HepG2 (cell line): Measurements from ENCODE around the gene C22orf31. TPM values are rescaled to one million over a fixed set of nuclear protein-coding genes. Genes with fewer than 3 reads are reported as not detected.

Experiments
- ARNT2 ChIP-seq: sonication (generic); formaldehyde crosslinking; IDR thresholded peaks from 2 replicates; pipeline ENCODE4 v1.8.0; 2022; ENCODE audit warnings: mild to moderate bottlenecking, low read depth, missing genetic modification reagents, moderate library complexity
- BORCS8-MEF2B ChIP-seq: sonication (generic); formaldehyde crosslinking; IDR thresholded peaks from 2 replicates; pipeline ENCODE4 v1.8.0; 2022; ENCODE audit warnings: mild to moderate bottlenecking, missing genetic modification reagents
- CREM ChIP-seq, 2 experiments: sonication (generic) in 1 of 2; formaldehyde crosslinking in 1 of 2; IDR thresholded peaks; 2 replicates each; pipeline versions ENCODE4 v1.4.0 to v1.6.1; 2016 to 2020; ENCODE audit warnings: antibody characterized with exemption in 1 of 2, mild to moderate bottlenecking in 1 of 2, missing genetic modification reagents in 1 of 2
- FLYWCH1 ChIP-seq: sonication (generic); formaldehyde crosslinking; IDR thresholded peaks from 2 replicates; pipeline ENCODE4 v1.8.1; 2023; ENCODE audit warnings: mild to moderate bottlenecking, missing genetic modification reagents
- POLR2AphosphoS5 ChIP-seq: IDR thresholded peaks from 2 replicates; pipeline ENCODE4 v1.6.1; 2012; ENCODE audit warnings: low read depth, low read length
- POLR2G ChIP-seq: fragments of 200-400 bp; formaldehyde crosslinking; IDR thresholded peaks from 2 replicates; pipeline ENCODE4 v1.6.1; 2018; ENCODE audit warnings: mild to moderate bottlenecking, low read depth, low read length, moderate library complexity
- RARA ChIP-seq: IDR thresholded peaks from 2 replicates; pipeline ENCODE4 v1.6.1; 2016; ENCODE audit warnings: missing genetic modification reagents, missing compliant biosample characterization
- RBM22 ChIP-seq: fragments of 200-400 bp; formaldehyde crosslinking; optimal IDR thresholded peaks from 2 replicates; pipeline ENCODE3; 2017; ENCODE audit warnings: mild to moderate bottlenecking, low read length, moderate library complexity
- REPIN1 ChIP-seq: sonication (generic); formaldehyde crosslinking; IDR thresholded peaks from 2 replicates; pipeline ENCODE4 v1.8.0; 2022; ENCODE audit warnings: missing genetic modification reagents, low read depth, mild to moderate bottlenecking, borderline replicate concordance
- SALL1 ChIP-seq: sonication (generic); formaldehyde crosslinking; IDR thresholded peaks from 2 replicates; pipeline ENCODE4 v1.8.0; 2022; ENCODE audit warnings: mild to moderate bottlenecking, missing genetic modification reagents
- SIN3B ChIP-seq: fragments of 150-350 bp; IDR thresholded peaks from 2 replicates; pipeline ENCODE4 v1.6.1; 2014; ENCODE audit warnings: low read length
- SP4 ChIP-seq: sonication (generic); formaldehyde crosslinking; IDR thresholded peaks from 2 replicates; pipeline ENCODE4 v1.8.1; 2023; ENCODE audit warnings: mild to moderate bottlenecking, missing genetic modification reagents
- TEAD3 ChIP-seq: optimal IDR thresholded peaks from 2 replicates; pipeline ENCODE3; 2016; ENCODE audit warnings: borderline replicate concordance
- ZC3H4 ChIP-seq: sonication (generic); formaldehyde crosslinking; IDR thresholded peaks from 2 replicates; pipeline ENCODE4 v1.4.0; 2020; ENCODE audit warnings: missing genetic modification reagents, borderline replicate concordance
- ZMYM4 ChIP-seq: sonication (generic); formaldehyde crosslinking; IDR thresholded peaks from 2 replicates; pipeline ENCODE4 v1.8.1; 2023; ENCODE audit warnings: mild to moderate bottlenecking, missing genetic modification reagents
- ZNF317 ChIP-seq: sonication (generic); formaldehyde crosslinking; IDR thresholded peaks from 2 replicates; pipeline ENCODE4 v1.5.0; 2020; ENCODE audit warnings: mild to moderate bottlenecking, missing genetic modification reagents
- ZNF543 ChIP-seq: sonication (generic); formaldehyde crosslinking; IDR thresholded peaks from 2 replicates; pipeline ENCODE4 v1.4.0; 2020; ENCODE audit warnings: mild to moderate bottlenecking, missing genetic modification reagents
- ZNF607 ChIP-seq: sonication (generic); formaldehyde crosslinking; IDR thresholded peaks from 2 replicates; pipeline ENCODE4 v1.5.1; 2020; ENCODE audit warnings: missing genetic modification reagents, mild to moderate bottlenecking, borderline replicate concordance
- polyA plus RNA-seq, 8 experiments: library from polyadenylated mRNA; depleted of rRNA in 3 of 8; stranded (reverse) in 7 of 8; unstranded in 1 of 8; fragments of >200 nt; fragmentation: Illumina TruSeq in 4 of 8; extraction: Trizol in 4 of 8; gene quantifications; 2 replicates each; pipeline versions ENCODE4 v1.2.1 to v1.2.3, GENCODE V29; 2011 to 2016; ENCODE audit warnings: low read depth in 4 of 8, missing spikeins in 1 of 8, mixed read lengths in 1 of 8; ENCODE audit not compliant: insufficient read depth in 1 of 8
- total RNA-seq, 5 experiments: library from RNA; depleted of rRNA; stranded (reverse); fragments of >200 nt; fragmentation: Illumina TruSeq; extraction: Trizol; gene quantifications; 2 replicates each; pipeline ENCODE4 v1.2.3, GENCODE V29; 2016; ENCODE audit warnings: low read depth in 1 of 5
- TF ChIP-seq, protein P1 (sequence below): sonication (generic); formaldehyde crosslinking; IDR thresholded peaks from 2 replicates; pipeline ENCODE4 v1.4.0; 2020; ENCODE audit warnings: mild to moderate bottlenecking, missing genetic modification reagents, borderline replicate concordance
- TF ChIP-seq, protein P2 (sequence below): sonication (generic); formaldehyde crosslinking; IDR thresholded peaks from 2 replicates; pipeline ENCODE4 v1.5.1; 2020; ENCODE audit warnings: mild to moderate bottlenecking, moderate library complexity, missing genetic modification reagents
- TF ChIP-seq, protein P3 (sequence below): sonication (generic); formaldehyde crosslinking; IDR thresholded peaks from 2 replicates; pipeline ENCODE4 v1.5.0; 2020; ENCODE audit warnings: mild to moderate bottlenecking, missing genetic modification reagents
- TF ChIP-seq, protein P4 (sequence below): sonication (generic); formaldehyde crosslinking; IDR thresholded peaks from 2 replicates; pipeline ENCODE4 v1.4.0; 2020; ENCODE audit warnings: missing genetic modification reagents, borderline replicate concordance

Gene C22orf31
- total and polyA plus RNA-seq, 2 of the 13 experiments (the other 11 are each of a cell fraction or from before 2014, with no cell fraction given) = not detected

DNA sequence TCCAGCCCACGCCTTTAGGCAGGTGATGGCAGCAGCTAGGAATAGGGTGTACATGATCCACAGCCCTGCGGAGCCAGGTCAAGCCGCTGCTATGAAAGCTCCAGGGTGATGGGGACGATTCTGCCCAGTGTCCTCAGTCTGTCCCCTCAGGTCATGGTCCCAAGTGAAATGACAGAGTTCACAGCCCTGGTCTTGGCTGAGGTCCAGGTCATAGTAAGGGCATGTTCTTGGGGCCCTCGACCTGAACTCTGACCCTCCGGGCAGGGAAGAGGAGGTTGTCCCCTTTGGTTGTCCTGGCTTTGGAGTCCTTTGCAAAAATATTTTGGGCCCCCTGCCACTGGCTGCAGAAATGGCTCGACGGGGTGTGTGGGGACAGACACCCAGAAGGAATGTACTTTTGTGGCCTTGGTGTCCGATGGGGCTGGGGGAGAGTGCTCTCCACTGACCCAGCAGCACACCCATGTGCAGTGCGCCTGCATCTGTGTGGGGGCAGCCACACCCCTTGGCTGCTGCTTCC is 7.3 kb downstream of the C22orf31 start (continued):
- TF ChIP-seq, protein P1, sequence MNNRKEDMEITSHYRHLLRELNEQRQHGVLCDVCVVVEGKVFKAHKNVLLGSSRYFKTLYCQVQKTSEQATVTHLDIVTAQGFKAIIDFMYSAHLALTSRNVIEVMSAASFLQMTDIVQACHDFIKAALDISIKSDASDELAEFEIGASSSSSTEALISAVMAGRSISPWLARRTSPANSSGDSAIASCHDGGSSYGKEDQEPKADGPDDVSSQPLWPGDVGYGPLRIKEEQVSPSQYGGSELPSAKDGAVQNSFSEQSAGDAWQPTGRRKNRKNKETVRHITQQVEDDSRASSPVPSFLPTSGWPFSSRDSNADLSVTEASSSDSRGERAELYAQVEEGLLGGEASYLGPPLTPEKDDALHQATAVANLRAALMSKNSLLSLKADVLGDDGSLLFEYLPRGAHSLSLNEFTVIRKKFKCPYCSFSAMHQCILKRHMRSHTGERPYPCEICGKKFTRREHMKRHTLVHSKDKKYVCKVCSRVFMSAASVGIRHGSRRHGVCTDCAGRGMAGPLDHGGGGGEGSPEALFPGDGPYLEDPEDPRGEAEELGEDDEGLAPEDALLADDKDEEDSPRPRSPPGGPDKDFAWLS (CRISPR knock-in tag) = no peak
- TF ChIP-seq ZNF607 (no peak), POLR2AphosphoS5 (peak; percentile 50), SP4 (CRISPR knock-in tag) (0 out of 2 replicates have a peak, but pooled peaks have one; percentile 22), RBM22 (peak; percentile 100), ZNF317 (CRISPR knock-in tag) (peak; percentile 63; the same call in 1 of the 2 replicates), CREM (IDR thresholded peaks at IDR 0.05) (no peak), CREM (CRISPR knock-in tag; IDR thresholded peaks at IDR 0.05) (no peak), RARA (peak; percentile 72), REPIN1 (CRISPR knock-in tag) (peak; percentile 57; the same call in 1 of the 2 replicates), POLR2G (peak; percentile 76), ZMYM4 (CRISPR knock-in tag) (peak; percentile 50), ARNT2 (CRISPR knock-in tag) (peak; percentile 46; the same call in 1 of the 2 replicates), BORCS8-MEF2B (CRISPR knock-in tag) (peak; percentile 24; the same call in 1 of the 2 replicates), TEAD3 (CRISPR knock-in tag) (no peak), FLYWCH1 (no peak), ZNF543 (CRISPR knock-in tag) (no peak), SALL1 (CRISPR knock-in tag) (peak; percentile 44; the same call in 1 of the 2 replicates), ZC3H4 (0 out of 2 replicates have a peak, but pooled peaks have one; percentile 13), SIN3B (no peak)
- TF ChIP-seq, protein P2, sequence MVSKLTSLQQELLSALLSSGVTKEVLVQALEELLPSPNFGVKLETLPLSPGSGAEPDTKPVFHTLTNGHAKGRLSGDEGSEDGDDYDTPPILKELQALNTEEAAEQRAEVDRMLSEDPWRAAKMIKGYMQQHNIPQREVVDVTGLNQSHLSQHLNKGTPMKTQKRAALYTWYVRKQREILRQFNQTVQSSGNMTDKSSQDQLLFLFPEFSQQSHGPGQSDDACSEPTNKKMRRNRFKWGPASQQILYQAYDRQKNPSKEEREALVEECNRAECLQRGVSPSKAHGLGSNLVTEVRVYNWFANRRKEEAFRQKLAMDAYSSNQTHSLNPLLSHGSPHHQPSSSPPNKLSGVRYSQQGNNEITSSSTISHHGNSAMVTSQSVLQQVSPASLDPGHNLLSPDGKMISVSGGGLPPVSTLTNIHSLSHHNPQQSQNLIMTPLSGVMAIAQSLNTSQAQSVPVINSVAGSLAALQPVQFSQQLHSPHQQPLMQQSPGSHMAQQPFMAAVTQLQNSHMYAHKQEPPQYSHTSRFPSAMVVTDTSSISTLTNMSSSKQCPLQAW (CRISPR knock-in tag) = 0 out of 2 replicates have a peak, but pooled peaks have one; percentile 40
- TF ChIP-seq, protein P3, sequence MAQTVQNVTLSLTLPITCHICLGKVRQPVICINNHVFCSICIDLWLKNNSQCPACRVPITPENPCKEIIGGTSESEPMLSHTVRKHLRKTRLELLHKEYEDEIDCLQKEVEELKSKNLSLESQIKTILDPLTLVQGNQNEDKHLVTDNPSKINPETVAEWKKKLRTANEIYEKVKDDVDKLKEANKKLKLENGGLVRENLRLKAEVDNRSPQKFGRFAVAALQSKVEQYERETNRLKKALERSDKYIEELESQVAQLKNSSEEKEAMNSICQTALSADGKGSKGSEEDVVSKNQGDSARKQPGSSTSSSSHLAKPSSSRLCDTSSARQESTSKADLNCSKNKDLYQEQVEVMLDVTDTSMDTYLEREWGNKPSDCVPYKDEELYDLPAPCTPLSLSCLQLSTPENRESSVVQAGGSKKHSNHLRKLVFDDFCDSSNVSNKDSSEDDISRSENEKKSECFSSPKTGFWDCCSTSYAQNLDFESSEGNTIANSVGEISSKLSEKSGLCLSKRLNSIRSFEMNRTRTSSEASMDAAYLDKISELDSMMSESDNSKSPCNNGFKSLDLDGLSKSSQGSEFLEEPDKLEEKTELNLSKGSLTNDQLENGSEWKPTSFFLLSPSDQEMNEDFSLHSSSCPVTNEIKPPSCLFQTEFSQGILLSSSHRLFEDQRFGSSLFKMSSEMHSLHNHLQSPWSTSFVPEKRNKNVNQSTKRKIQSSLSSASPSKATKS = no peak
- TF ChIP-seq, protein P4, sequence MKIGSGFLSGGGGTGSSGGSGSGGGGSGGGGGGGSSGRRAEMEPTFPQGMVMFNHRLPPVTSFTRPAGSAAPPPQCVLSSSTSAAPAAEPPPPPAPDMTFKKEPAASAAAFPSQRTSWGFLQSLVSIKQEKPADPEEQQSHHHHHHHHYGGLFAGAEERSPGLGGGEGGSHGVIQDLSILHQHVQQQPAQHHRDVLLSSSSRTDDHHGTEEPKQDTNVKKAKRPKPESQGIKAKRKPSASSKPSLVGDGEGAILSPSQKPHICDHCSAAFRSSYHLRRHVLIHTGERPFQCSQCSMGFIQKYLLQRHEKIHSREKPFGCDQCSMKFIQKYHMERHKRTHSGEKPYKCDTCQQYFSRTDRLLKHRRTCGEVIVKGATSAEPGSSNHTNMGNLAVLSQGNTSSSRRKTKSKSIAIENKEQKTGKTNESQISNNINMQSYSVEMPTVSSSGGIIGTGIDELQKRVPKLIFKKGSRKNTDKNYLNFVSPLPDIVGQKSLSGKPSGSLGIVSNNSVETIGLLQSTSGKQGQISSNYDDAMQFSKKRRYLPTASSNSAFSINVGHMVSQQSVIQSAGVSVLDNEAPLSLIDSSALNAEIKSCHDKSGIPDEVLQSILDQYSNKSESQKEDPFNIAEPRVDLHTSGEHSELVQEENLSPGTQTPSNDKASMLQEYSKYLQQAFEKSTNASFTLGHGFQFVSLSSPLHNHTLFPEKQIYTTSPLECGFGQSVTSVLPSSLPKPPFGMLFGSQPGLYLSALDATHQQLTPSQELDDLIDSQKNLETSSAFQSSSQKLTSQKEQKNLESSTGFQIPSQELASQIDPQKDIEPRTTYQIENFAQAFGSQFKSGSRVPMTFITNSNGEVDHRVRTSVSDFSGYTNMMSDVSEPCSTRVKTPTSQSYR (CRISPR knock-in tag) = no peak
